OCI-M1 (cell line): ENCODE measurements around the gene LMO1.

ENCODE experiments used
- DNase-seq: peaks from one replicate; lab custom pipeline; 2025; lab: John Stamatoyannopoulos, UW

LMO1 gene

GRCh38 chr11:8263769-8264410, at the start of gene LMO1:
Gene LMO1, minus strand, starts transcription at chr11:8263878. Its CDS starts 516 bp downstream, at chr11:8263362.
- DNase-seq = peak; percentile 69

DNA sequence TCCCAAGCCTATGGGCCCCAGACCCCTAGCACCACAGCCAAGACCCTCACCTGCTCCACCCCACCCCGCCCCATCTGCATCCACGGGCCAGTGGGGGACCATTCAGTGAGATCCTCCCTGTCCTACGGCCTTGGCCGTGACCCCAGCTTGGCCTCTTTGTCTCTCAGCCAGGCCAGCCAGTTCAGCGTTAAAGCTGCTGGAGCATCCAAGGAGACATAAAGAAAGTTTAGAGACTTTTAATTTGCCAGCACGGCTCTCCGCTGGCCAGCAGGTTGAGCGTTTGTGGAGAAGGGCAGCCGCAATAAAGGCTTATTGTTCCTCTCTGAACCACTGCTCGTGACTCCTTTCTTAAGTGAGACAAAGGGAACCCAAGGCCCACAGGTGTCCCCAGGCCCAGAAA, 49.3 kb upstream of the LMO1 start:
- no peak for DNase-seq

- no peak for DNase-seq
Observed at GRCh38 chr11:8311366-8311765, 47.7 kb upstream of the LMO1 start.

GRCh38 chr11:8310743-8311298, 47.1 kb upstream of the LMO1 start:
- DNase-seq = no peak

DNA sequence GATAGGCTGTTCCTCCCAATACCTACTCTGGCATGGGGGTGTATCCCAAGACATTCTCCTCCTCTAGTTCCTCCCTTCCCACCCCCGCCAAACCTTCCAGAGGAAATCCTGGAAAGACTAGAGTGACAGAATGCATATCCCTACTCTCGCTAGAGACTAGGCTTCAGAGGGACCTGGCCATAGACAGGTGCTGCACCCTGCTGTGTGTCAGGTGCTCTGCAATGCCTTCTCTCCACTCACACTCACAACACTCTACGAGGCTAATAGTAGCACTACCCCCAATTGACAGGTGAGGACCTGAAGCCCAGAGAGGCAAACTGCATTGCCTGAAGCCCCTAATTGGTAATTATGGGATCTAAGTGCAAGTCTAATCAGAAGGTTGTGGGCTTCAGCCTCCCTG, 46.2 kb upstream of the LMO1 start:
- no peak for DNase-seq

DNA sequence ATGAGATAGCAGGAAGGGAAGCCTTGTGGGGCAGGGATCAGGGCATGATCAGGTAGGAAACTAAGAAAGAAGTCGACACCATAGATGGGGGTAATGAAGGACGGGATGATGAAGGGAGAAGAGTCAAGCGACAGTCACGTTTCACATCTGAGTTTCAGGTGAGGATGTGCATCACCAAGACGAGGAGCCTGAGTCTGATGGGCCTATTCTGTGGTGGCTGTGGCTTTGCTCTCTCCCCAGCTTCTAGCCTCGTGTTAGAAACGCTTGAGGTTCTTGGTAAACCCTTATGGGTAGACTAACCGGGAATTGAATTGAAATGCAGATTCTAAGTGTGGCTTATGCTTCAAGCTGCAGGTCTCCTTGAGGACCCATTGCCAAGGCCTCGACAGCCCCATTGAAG, 45.6 kb upstream of the LMO1 start:
- no peak for DNase-seq

- no peak for DNase-seq
Observed at GRCh38 chr11:8307601-8308000, 43.9 kb upstream of the LMO1 start.

GRCh38 chr11:8301622-8302021, 37.9 kb upstream of the LMO1 start:
- no peak for DNase-seq

DNA sequence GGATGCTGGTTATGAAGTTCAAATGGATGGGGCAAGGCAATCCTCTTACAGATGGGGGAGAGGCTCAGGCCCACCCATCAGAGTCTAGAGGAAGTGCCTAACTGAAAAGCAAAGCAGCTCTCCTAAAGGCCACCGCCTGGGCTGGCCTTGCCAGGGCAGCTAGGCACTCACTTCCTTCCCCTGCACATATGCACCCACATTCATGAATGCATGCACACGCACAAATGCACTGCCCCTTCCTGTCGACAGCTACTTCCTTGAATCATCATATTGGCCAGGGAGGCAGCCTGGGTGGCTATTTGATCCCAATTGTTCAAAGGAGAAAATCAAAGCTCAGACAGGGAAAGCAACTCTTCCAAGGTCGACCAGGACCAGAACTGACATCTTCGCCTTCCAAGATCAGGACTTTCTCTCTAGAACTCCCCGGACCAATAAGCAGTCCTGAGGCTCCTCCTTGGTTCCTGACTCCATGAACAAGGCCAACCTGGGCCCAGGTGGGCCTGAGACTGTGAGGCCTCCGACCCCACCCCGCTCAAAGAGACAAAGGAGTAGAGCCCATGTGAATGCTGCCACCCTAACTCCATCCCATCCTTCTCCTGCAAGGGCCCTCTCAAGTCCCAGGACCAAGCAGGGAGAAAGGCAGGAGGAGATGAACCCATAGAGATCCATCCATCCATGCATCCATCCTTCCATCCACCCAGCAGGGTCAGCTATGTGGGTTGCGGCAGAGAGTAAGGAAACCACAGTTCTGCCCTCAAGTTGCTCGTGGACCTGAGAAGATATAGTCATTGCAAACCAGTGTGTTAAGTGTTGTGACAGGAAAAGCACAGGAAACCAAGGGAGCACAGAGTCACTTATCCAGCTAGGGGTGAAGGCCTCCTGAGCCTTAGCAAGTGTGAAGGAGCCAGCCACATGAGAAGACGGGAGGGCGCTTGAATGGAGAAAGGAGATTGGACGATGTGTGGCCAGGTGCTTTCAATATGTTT, 35.4 kb upstream of the LMO1 start:
- DNase-seq = no peak

DNA sequence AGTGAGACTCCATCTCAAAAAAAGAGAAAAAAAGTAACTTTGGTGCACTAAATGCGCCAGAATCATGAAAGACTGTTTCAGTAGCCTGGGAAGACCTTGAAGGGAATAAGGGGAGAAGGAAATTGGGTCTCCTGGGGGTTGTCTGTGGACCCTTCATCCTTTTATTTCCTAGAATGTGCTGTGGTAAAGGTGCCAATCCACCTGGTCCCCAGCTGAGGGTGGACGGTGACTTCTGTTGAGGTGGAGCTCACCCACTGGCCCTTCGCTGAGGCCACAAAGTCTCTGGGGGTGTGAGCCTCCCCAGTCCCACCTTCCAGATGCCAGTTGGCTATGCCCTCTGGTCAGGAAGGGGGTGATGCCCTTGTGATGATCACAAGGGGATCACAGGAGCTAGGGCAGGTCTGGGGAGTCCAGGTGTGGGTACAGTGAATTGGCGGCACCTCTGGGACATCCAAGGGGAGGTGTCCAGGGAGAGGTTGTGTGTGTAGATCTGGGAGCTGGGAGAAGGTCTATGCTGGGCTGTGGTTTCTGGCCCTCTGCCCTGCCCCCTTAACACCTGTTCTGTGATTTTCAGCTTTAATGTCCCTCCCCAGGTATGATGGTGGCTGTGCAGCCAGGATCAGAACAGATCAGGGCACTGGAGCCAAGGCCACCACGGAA, 34.2 kb upstream of the LMO1 start:
- DNase-seq = no peak

DNA sequence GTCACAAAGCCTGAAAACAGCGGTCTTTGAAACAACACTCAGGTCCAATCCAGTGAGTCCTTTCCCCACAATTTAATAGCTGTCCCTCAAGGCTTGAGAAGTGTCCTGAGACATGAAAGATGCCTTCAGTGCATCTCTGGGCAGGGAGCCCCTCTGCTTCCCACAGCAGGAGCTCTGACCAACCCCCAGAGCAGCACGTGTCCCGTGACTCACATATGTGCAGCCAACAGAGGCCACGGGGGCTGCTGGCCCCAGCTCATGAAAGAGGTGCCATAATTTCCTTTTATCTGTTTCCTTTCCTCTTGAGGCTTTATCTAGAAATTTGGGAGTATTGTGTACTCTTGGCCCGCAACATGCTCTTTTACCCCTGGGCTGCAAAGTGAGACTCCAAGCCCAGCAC, 33.2 kb upstream of the LMO1 start:
- DNase-seq = no peak

- no peak for DNase-seq
Observed at GRCh38 chr11:8296038-8296649, 32.5 kb upstream of the LMO1 start.

GRCh38 chr11:8294251-8294935, 30.7 kb upstream of the LMO1 start:
- no peak for DNase-seq

- no peak for DNase-seq
Observed at GRCh38 chr11:8293171-8293570, 29.5 kb upstream of the LMO1 start.

DNA sequence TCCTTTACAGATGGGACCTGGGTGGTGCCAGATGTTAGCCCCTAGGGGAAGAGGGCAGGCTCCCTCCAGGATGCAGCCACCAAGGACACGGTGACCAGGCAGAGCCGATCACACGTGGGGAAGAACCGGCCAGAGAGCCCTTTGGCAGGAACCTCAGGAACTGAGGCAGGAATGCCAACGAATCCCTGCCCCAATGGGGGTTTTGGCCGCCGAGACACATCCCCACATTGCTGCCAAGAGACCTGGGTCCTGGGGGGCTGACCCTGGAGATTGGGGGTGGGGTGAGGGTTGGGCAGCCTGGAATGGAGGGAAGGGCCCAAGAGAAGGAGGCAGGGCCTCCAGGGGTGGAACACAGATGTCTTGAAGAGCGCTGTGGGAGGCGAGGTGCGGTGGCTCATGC, 28.7 kb upstream of the LMO1 start:
- no peak for DNase-seq

GRCh38 chr11:8291421-8292350, 28.0 kb upstream of the LMO1 start:
- no peak for DNase-seq

DNA sequence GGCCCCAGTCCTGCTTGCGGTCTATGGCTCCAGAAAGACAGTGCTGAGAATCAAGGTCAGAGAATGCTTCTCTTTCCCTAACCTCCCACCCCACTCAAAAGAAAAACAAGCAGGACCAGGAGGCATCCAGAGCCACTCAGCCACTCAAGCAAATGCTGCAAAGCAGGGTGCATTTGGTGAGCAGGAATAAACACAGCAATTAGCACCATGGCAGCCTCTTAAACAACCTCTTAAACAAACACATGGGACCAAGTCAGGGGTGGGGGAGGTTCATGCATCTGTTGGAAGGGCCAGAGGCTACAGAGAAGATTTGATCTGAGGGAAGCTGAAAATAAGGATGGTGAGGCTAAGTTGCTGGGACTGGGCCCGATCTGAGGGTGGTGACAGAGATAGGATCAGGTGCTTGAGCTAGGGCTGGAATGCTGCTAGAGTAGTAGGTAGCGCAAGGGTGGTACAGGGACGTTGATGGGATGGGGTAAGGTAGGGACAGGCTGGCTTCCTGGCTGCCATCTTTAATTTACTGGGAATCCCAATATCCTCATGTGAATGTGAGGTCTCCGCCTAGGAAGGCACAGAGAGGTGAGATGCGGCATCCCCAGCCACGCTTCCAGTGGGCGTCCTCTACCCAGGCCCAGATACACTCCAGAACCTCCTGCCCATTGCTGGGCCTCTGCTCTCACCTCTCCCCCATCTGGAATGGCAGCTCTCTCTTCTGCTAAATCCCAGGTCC, 26.6 kb upstream of the LMO1 start:
- DNase-seq = no peak

- DNase-seq = no peak
Observed at GRCh38 chr11:8289492-8289918, 25.8 kb upstream of the LMO1 start.

DNA sequence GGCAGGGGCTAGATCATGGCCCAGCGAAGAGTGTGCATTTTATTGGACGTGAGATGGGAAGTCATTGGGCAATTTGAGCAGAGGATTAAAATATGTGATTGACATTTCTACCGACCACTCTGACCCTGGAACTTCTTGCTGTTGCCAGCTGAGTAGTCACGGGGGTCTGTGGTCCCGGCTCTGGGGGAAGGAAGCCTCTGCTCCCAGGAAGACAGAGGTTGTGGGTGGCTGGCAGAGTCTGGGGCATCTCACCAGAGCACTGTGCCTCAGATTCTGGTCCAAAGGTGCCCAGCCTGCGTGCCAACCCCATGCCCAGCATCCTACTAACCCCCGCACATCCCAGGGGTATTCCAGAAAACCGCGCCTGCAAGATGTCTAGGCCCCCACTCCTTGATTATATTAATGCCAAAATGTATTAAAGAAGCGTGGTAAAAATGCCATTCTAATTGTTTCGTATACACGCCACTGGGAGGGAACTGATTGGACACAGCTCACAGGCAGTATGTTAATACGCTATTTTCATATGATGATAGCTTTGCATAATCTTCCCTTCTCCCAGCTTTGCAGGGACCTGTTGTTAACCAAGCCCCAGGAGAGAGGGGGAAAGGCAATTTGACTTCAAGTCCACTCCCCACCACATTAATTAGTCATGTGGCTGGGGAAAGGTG, 25.3 kb upstream of the LMO1 start:
- no peak for DNase-seq
